ENCODE data around the gene LOXL3.
A peak's percentile ranks its signal among the peaks of the same experiment; 100 is the strongest.

DNA sequence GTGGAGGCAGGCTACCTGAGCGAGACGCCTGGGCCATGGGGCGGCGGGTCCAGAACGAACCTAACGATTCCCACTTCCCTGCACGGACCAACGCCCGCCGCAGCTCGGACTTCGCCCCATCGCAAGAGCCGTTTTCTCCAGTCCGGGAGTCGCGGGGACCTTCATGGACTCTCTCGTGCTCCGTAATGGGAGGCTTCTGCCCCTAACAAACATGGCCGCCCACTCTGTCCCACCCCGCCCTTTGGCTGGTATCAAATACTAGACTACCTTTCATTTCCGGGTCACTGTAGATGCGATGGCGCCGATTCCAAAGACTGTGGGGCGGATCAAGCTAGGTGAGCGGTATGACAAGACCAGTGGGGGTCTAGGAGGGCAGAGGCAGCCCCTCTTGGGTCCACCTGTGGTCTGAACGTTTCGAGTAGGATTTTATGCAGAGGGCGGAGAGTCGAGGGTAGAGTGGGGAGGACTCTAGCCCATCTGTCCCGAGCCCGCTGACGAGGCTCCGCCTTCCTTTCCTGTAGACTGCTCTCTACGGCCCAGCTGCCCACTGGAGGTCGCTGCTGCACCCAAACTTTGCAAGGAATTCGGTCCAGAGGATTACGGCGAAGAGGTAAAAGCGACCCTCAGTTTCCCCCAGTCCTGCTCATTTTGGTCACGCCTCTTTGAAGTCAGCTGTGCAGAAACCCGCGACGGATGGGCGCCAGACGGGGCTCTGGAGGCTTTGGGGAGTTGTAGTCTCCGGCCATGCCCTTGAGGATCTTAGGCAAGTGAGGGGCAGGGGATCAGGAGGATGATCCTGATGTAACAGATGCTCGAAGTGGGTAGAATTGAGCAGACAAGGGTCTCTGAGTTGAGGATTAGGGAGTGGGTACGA lies 70.7 kb downstream of the LOXL3 start, which contains the start of the genes CCDC142 and TTC31:
- TF ChIP-seq, protein P1, sequence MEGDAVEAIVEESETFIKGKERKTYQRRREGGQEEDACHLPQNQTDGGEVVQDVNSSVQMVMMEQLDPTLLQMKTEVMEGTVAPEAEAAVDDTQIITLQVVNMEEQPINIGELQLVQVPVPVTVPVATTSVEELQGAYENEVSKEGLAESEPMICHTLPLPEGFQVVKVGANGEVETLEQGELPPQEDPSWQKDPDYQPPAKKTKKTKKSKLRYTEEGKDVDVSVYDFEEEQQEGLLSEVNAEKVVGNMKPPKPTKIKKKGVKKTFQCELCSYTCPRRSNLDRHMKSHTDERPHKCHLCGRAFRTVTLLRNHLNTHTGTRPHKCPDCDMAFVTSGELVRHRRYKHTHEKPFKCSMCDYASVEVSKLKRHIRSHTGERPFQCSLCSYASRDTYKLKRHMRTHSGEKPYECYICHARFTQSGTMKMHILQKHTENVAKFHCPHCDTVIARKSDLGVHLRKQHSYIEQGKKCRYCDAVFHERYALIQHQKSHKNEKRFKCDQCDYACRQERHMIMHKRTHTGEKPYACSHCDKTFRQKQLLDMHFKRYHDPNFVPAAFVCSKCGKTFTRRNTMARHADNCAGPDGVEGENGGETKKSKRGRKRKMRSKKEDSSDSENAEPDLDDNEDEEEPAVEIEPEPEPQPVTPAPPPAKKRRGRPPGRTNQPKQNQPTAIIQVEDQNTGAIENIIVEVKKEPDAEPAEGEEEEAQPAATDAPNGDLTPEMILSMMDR (conservative IDR thresholded peaks at IDR 0.05; ENCODE audit: low read depth, low read length), result peak; percentile 95
- TF ChIP-seq EZH2 (IDR thresholded peaks at IDR 0.05; ENCODE audit: low read length, unreplicated experiment), result no peak
- TF ChIP-seq EZH2phosphoT487 (IDR thresholded peaks at IDR 0.05; ENCODE audit: borderline replicate concordance, low read length), result no peak

Data from PC-3 (cell line).